H1 (cell line): Measurements from ENCODE around the gene TCN2. TPM values are rescaled to one million over a fixed set of nuclear protein-coding genes. Genes with fewer than 3 reads are reported as not detected.

Experiments used
- EP300 ChIP-seq, 2 experiments: IDR thresholded peaks; 1 replicate in 1 of 2; 2 replicates in 1 of 2; pipeline ENCODE4 v1.6.1; 2011 to 2012; ENCODE audit warnings: low read depth in 2 of 2, low read length in 2 of 2, mild to moderate bottlenecking in 2 of 2, borderline replicate concordance in 1 of 2, inconsistent platforms in 1 of 2, moderate library complexity in 1 of 2
- JUN ChIP-seq: IDR thresholded peaks from 2 replicates; pipeline ENCODE4 v1.6.1; 2011; ENCODE audit warnings: low read depth, mild to moderate bottlenecking, improper control_type of control experiment, low read length
- SIX5 ChIP-seq: IDR thresholded peaks from 2 replicates; pipeline ENCODE4 v1.6.1; 2011; ENCODE audit warnings: mild to moderate bottlenecking, low read depth, low read length
- polyA plus RNA-seq, 7 experiments: library from polyadenylated mRNA; depleted of rRNA in 3 of 7; stranded (reverse) in 5 of 7; unstranded in 2 of 7; fragments of >200 nt in 5 of 7; fragments of 200-250 nt in 2 of 7; gene quantifications; 1 replicate in 5 of 7; 2 replicates in 1 of 7; 4 replicates in 1 of 7; pipeline versions ENCODE4 v1.2.1 to v1.2.3, GENCODE V29; 2011 to 2013; ENCODE audit warnings: missing spikeins in 2 of 7, mixed read lengths in 2 of 7
- total RNA-seq: library from RNA; stranded (reverse); fragmentation: NEBNext Ultra II Directional; extraction: Animal tissue kit (Norgen Biotek cat#: 25700); gene quantifications from 2 replicates; pipeline ENCODE4 v1.2.1, GENCODE V29; 2021

TCN2 gene
- total and polyA plus RNA-seq, 2 of the 8 experiments (the other 6 are each of a cell fraction or from before 2014, with no cell fraction given) = 30.0 to 87.8 TPM

GRCh38 chr22:30607300-30607930, 441 bp downstream of the TCN2 start (continued):
- no peak for TF ChIP-seq JUN
- no peak for TF ChIP-seq SIX5
- no peak for TF ChIP-seq EP300 (IDR thresholded peaks at IDR 0.05; ENCODE audit: borderline replicate concordance in 1 of 2, low read depth in 2 of 2, low read length in 2 of 2)
